HG02970 (cell line): ENCODE data around the gene COL4A1.
"Not testable (repeated sequence)": the region's sequence is repeated elsewhere in the genome, so short reads cannot be mapped to it uniquely, and the experiment has no call there.

ENCODE experiments used
- ATAC-seq: cut with Tn5 transposase; IDR thresholded peaks from one replicate; pipeline ENCODE4 v1.9.1; 2021; ENCODE audit warnings: mild to moderate bottlenecking, moderate library complexity, moderate number of reproducible peaks; ENCODE audit not compliant: unreplicated experiment, low FRiP score

The COL4A1 gene

GRCh38 chr13:110127986-110128511, 178.9 kb downstream of the COL4A1 start:
- ATAC-seq: no peak

DNA sequence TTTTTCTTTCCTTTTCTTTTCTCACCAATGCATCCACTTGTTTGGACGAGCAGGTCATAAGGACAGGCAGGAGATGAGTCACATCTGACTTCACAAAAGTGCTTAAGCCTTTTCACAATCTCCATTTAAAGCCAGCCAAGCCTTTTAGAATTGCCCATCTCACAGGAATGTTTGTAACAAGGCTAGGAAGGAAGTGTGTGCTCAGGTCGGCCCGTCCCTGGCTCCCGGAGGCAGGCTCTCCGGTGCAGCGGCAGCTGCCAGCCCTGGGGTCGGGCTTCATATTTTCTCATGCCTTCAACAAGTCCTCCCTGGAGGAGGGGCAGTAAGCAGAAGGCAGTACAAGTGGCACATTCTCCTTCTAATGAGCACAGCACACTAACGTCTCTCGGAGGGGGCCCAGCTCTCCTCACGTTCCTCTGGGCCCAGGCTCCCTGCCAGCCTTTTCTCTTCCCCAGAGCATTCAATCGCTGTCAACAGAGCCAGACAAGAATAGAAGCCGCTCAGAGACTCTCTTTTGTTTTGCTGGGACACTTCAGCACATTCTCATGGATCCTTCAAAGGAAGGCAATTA, 180.5 kb downstream of the COL4A1 start:
- ATAC-seq: no peak

- ATAC-seq: no peak
Measured at GRCh38 chr13:110125613-110126272, 181.2 kb downstream of the COL4A1 start.

- ATAC-seq: no peak
Measured at GRCh38 chr13:110125157-110125556, 181.8 kb downstream of the COL4A1 start.

DNA sequence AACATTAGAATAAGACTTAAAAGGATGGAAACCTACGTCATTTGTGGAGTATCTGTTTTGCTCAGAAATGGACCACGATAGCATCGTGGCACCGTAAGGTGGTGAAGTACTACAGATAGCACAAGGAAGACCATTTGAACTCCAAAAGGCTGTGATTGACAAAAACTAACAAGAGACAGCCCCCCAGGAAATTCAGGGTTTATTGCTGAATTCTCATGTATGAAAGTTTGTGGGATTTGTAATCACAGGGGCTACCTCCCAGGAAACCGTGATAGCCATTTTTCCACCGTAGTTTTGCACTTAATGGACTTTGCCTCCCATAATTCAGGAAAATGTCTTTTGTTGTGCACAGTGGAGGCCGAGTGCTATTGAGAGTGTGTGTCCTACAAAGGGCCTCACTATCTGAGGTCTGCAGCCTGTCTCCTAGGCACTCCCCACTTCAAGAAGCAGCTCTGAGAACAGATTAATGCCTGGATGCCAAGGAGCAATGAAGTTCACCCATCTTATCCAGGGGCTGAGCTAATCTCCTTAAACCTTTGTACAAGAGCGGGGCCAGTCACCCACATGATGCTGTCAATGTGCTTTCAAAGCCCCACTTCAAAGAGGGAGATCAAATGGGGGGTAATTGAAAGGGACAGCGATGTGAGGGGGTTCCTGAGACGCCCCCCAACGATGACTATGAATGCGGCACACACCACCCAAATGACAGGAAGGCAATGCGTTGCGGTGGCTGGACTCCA, 182.6 kb downstream of the COL4A1 start:
- ATAC-seq: no peak

DNA sequence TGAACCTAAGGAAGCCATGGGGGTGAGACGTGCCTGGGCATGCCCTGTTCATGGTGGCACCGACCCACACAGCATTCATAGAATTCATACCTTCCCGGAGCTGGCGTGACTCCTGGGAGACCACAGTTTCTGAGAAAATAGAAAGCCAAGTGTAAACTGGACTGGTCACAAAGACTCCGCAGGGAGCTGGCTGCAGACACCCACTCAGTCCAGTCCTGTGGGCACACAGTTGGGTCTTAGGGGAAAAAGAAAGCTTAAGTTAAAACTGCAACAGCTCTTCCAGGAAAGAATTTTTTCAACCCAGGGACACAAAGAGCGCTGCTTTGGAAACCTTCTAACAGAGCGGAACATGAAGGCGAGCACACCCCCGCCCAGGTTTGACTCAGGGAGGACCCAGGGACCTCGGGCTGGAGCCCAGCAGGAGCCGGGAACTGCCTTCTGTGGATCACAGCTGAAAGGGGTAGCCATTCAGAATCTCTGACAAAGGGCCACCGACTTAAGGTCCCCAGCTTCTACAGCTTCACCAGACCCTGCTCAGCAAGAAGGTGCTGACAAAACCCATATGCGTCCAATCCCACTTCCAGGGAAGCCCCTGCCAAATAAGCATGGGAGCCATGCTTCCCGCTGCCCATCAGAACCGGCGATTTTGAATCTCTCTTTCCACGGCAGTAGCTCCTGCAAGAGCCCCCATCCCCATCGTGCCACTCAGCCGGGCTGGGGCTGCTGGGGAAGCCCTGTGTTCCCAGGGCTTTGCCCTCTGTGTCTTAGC, 183.7 kb downstream of the COL4A1 start:
- no peak for ATAC-seq

GRCh38 chr13:110121422-110122083, 185.4 kb downstream of the COL4A1 start:
- no peak for ATAC-seq

- no peak for ATAC-seq
Measured at GRCh38 chr13:110119935-110120905, 186.7 kb downstream of the COL4A1 start.

GRCh38 chr13:110118106-110118505, 188.9 kb downstream of the COL4A1 start:
- no peak for ATAC-seq

GRCh38 chr13:110116072-110116487, 190.9 kb downstream of the COL4A1 start:
- ATAC-seq: no peak

- ATAC-seq: no peak
Measured at GRCh38 chr13:110115591-110115990, 191.4 kb downstream of the COL4A1 start.

- no peak for ATAC-seq
Measured at GRCh38 chr13:110114316-110114715, 192.6 kb downstream of the COL4A1 start.

GRCh38 chr13:110113284-110113764, 193.6 kb downstream of the COL4A1 start:
- no peak for ATAC-seq

DNA sequence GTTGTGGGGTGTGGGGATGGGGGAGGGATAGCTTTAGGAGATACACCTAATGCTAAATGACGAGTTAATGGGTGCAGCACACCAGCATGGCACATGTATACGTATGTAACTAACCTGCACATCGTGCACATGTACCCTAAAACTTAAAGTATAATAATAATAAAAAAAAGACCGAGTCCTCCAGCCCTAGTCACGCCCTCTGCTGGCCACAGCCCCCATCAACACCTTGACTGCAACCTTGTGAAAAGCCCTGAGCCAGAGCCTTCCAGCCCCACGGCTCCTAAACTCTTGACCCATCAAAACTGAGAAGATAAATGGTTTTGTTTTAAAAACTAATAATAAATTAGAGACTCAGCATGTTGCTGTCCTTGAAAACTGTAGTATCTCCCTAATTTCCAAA, 194.6 kb downstream of the COL4A1 start:
- ATAC-seq: not testable (repeated sequence)

DNA sequence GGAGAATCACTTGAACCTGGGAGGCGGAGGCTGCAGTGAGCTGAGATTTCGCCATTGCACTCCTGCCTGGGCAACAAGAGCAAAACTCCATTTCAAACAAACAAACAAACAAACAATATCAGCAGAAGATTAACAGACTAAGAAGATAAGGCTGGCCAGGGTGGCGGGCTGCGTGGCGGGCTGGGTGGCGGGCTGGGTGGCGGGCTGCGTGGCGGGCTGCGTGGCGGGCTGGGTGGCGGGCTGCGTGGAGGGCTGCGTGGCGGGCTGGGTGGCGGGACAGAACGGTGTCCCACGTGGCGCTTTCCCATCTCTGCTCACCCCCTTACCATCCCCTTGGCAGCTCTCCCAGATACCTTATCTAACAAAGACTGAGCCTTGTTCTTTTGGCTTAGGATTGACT, 196.2 kb downstream of the COL4A1 start:
- no peak for ATAC-seq

DNA sequence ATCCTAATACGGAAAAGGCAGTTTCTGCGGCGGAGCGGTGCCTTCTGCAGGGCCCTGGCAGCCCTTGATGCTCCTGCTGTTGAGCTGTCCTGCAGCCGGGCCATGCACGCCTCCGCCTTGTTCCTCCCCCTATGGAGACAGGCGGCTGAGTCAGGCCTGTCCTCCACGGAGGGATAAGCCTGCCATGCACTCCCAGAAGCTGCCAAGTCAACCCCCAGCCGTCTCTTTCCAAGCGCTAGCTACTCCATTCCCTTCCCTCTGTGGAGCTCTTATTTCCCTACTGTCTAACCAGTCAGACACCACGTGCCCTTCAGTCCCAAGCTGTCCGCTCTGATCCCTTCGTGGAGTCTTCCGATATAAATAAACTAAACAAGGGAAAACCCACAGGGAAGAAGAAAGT, 197.0 kb downstream of the COL4A1 start:
- no peak for ATAC-seq

DNA sequence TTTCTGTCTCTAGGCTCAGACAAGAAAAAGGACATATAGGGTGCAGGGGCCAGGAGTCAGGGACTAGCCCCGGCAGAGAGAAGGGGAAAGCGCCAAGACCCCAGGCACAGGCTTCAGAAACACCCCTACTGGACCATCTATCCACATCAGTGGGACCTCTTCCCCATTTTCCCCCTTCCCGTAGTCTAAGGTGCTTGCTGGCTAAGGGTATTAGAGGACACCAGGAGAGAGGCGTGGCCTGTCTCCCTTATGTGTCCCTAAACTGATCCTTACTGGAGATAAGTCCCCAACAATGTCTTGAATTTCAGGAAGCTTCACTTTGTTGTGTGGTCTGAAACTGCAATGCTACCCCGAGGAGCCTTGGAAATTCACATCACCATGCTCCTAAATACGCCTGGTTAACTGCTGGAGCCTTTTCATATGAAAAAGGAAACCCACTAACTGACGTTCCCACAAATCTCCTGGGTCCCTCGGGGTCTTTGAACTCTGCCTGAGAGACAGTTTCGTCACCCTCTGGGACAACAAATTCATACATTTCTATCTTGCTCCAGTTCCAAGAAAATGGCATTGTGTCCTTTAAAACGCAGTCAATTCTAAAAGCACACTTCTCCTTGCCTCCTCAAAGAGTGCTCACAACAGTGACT, 197.7 kb downstream of the COL4A1 start:
- no peak for ATAC-seq

GRCh38 chr13:110108348-110109139, 198.4 kb downstream of the COL4A1 start:
- no peak for ATAC-seq
